Fibroblast of lung (primary cell): ENCODE data around the gene CLNK. TPM values are rescaled to one million over a fixed set of nuclear protein-coding genes. Genes with fewer than 3 reads are reported as not detected.

ENCODE experiments used
- DNase-seq, 2 donors: peaks; one replicate each; pipeline versions ENCODE4 v3.0.0 to v3.0.0-alpha.2; 2010; ENCODE audit warnings: low read depth in 2 of 2
- H2AFZ ChIP-seq: 2 replicates; pipeline ENCODE4 v1.5.1; 2012; ENCODE audit warnings: low read length, control low read depth, inconsistent platforms
- H3K27ac ChIP-seq: 2 replicates; pipeline ENCODE4 v1.5.1; 2011; ENCODE audit warnings: low read length, control low read depth; ENCODE audit not compliant: insufficient read depth
- H3K27me3 ChIP-seq: 2 replicates; pipeline ENCODE4 v1.5.1; 2011; ENCODE audit warnings: mild to moderate bottlenecking, low read length; ENCODE audit not compliant: control insufficient read depth, insufficient read depth
- H3K36me3 ChIP-seq: 2 replicates; pipeline ENCODE4 v1.5.1; 2011; ENCODE audit warnings: low read length; ENCODE audit not compliant: control insufficient read depth, insufficient read depth
- H3K4me1 ChIP-seq: 2 replicates; pipeline ENCODE4 v1.5.1; 2011; ENCODE audit warnings: low read length; ENCODE audit not compliant: control insufficient read depth, insufficient read depth; ENCODE audit errors: extremely low read depth
- H3K4me2 ChIP-seq: 2 replicates; pipeline ENCODE4 v1.5.1; 2011; ENCODE audit warnings: low read length, control low read depth; ENCODE audit not compliant: insufficient read depth; ENCODE audit errors: extremely low read depth
- H3K4me3 ChIP-seq, 4 experiments: fragments of 200-600 bp in 1 of 4; sonication (generic) in 1 of 4; replicated peaks in 1 of 4; 2 replicates each; pipeline ENCODE4 v1.5.1; 2011 to 2016; ENCODE audit warnings: low read length in 4 of 4, low read depth in 3 of 4, mild to moderate bottlenecking in 3 of 4, control low read depth in 2 of 4, inconsistent platforms in 1 of 4, mixed read lengths in 1 of 4; ENCODE audit not compliant: insufficient read depth in 1 of 4; ENCODE audit errors: control extremely low read depth in 1 of 4
- H3K79me2 ChIP-seq: 2 replicates; pipeline ENCODE4 v1.5.1; 2012; ENCODE audit warnings: mild to moderate bottlenecking, low read length, inconsistent platforms; ENCODE audit not compliant: control insufficient read depth, insufficient read depth
- H3K9ac ChIP-seq: 2 replicates; pipeline ENCODE4 v1.5.1; 2011; ENCODE audit warnings: mild to moderate bottlenecking, low read length, control low read depth; ENCODE audit not compliant: insufficient read depth
- H3K9me3 ChIP-seq: 2 replicates; pipeline ENCODE4 v1.5.1; 2012; ENCODE audit warnings: low read depth, low read length; ENCODE audit not compliant: control insufficient read depth, insufficient read depth
- H4K20me1 ChIP-seq: 2 replicates; pipeline ENCODE4 v1.5.1; 2011; ENCODE audit warnings: low read length; ENCODE audit not compliant: control insufficient read depth, insufficient read depth; ENCODE audit errors: extremely low read depth
- EZH2 ChIP-seq: IDR thresholded peaks from 2 replicates; pipeline ENCODE4 v1.5.1; 2012; ENCODE audit warnings: low read length, control low read depth, mild to moderate bottlenecking; ENCODE audit errors: missing control alignments
- polyA plus RNA-seq, 2 donors: library from polyadenylated mRNA; depleted of rRNA in 1 of 2; stranded (reverse) in 1 of 2; unstranded in 1 of 2; fragments of >200 nt; gene quantifications; 2 replicates each; pipeline ENCODE4 v1.2.1, GENCODE V29; 2011 to 2012; ENCODE audit warnings: missing spikeins in 1 of 2
- total RNA-seq: library from RNA; depleted of rRNA; stranded (reverse); fragments of >200 nt; gene quantifications from 2 replicates; pipeline ENCODE4 v1.2.1, GENCODE V29; 2014
- TF ChIP-seq, protein P1 (sequence below), 2 donors: IDR thresholded peaks in 1 of 2; conservative IDR thresholded peaks in 1 of 2; 1 replicate in 1 of 2; 2 replicates in 1 of 2; pipeline ENCODE4 v1.5.1; 2011 to 2012; ENCODE audit warnings: low read length in 2 of 2, control low read depth in 1 of 2, inconsistent platforms in 1 of 2, low read depth in 1 of 2, mild to moderate bottlenecking in 1 of 2

CLNK gene
- total and polyA plus RNA-seq, 2 donors (not counting 1 experiment from before 2014, with no cell fraction given), result not detected

- Histone ChIP-seq H3K27me3 (no peaks in the 10 kb centered on the region), H3K4me1 (no peaks in the 10 kb centered on the region), H4K20me1 (no peaks in the 10 kb centered on the region), H3K9ac (no peak overlapping the region), H2AFZ (no peak overlapping the region), H3K79me2 (no peaks in the 10 kb centered on the region), H3K9me3 (no peaks in the 10 kb centered on the region), H3K4me3 (no peak overlapping the region), H3K36me3 (no peaks in the 10 kb centered on the region), H3K4me2 (no peak overlapping the region), H3K27ac (no peak overlapping the region)
- TF ChIP-seq, protein P1, sequence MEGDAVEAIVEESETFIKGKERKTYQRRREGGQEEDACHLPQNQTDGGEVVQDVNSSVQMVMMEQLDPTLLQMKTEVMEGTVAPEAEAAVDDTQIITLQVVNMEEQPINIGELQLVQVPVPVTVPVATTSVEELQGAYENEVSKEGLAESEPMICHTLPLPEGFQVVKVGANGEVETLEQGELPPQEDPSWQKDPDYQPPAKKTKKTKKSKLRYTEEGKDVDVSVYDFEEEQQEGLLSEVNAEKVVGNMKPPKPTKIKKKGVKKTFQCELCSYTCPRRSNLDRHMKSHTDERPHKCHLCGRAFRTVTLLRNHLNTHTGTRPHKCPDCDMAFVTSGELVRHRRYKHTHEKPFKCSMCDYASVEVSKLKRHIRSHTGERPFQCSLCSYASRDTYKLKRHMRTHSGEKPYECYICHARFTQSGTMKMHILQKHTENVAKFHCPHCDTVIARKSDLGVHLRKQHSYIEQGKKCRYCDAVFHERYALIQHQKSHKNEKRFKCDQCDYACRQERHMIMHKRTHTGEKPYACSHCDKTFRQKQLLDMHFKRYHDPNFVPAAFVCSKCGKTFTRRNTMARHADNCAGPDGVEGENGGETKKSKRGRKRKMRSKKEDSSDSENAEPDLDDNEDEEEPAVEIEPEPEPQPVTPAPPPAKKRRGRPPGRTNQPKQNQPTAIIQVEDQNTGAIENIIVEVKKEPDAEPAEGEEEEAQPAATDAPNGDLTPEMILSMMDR (conservative IDR thresholded peaks at IDR 0.05 in 1 of 2, IDR thresholded peaks at IDR 0.05 in 1 of 2; ENCODE audit: low read depth in 1 of 2, low read length in 2 of 2), result no peak
- TF ChIP-seq EZH2, result no peak
- no peak for DNase-seq
These were observed 115.1 kb downstream of the CLNK start for GRCh38 chr4:10569491-10569890.

DNA sequence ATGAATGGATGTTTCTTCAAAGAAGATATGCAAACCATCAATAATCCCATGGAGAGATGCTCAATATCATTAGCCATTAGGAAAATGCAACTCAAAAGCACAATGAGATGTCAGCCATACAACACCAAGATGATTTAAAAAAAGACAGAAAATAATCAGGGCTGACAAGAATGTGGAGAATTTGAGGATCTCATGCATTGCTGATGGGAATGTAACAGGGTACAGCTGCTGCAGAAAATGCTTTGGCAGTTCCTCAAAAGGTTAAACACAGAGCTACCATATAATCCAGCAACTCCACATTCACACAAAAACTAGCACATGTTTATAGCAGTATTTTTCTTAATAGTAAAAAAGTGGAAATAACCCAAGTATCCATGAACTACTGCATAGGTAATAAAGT is 116.8 kb downstream of the CLNK start:
- Histone ChIP-seq H3K27ac (no peak overlapping the region), H2AFZ (no peak overlapping the region), H3K9ac (no peak overlapping the region), H3K79me2 (no peaks in the 10 kb centered on the region), H3K4me2 (no peak overlapping the region), H3K27me3 (no peaks in the 10 kb centered on the region), H3K4me1 (no peaks in the 10 kb centered on the region), H4K20me1 (no peaks in the 10 kb centered on the region), H3K36me3 (no peaks in the 10 kb centered on the region), H3K9me3 (no peaks in the 10 kb centered on the region), H3K4me3 (no peak overlapping the region)
- TF ChIP-seq EZH2, result no peak
- TF ChIP-seq, protein P1 (conservative IDR thresholded peaks at IDR 0.05 in 1 of 2, IDR thresholded peaks at IDR 0.05 in 1 of 2; ENCODE audit: low read depth in 1 of 2, low read length in 2 of 2), result no peak
- no peak for DNase-seq

DNA sequence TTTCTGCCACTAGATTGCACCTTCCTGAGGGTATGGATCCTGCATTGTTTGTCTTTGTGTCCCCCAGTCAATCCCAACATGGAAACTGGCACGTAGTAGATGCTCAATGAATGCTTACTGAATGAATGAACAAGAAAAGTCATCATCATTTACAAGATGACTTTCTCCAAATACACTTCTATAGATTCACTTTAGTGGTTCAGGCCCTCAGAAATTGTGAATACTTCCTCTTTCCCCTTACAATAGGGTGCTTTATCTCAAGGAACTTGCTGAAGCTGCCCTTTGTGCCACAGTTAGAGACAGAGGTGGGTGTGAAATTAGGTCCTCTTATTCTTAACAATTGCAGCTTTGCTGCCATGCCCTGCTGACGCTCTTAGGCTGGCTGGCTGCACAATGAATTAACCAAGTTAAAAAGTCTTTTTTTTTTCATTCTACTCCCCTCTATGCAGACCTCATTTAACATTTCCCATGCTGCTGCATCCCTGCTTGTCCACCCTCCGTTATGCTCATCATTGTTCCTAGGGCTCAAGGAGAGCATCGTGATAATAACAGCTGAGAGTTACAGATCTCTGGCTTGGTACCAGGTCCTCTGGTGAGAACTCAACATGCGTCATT is 119.3 kb downstream of the CLNK start:
- Histone ChIP-seq H3K79me2 (no peaks in the 10 kb centered on the region), H3K9me3 (no peaks in the 10 kb centered on the region), H3K4me3 (no peak overlapping the region), H3K27me3 (no peaks in the 10 kb centered on the region), H3K4me1 (no peaks in the 10 kb centered on the region), H3K9ac (no peak overlapping the region), H4K20me1 (no peaks in the 10 kb centered on the region), H3K36me3 (no peaks in the 10 kb centered on the region), H3K27ac (no peak overlapping the region), H2AFZ (no peak overlapping the region), H3K4me2 (no peak overlapping the region)
- no peak for DNase-seq
- no peak for TF ChIP-seq EZH2
- TF ChIP-seq, protein P1 (conservative IDR thresholded peaks at IDR 0.05 in 1 of 2, IDR thresholded peaks at IDR 0.05 in 1 of 2; ENCODE audit: low read depth in 1 of 2, low read length in 2 of 2), result no peak
